Testis (tissue), 3 donors: ENCODE results near the gene NFATC3. TPM values are rescaled to one million over a fixed set of nuclear protein-coding genes. Genes with fewer than 3 reads are reported as not detected.

Source experiments
- DNase-seq: peaks from one replicate; pipeline ENCODE4 v3.0.0-alpha.2; 2019
- H3K27ac ChIP-seq, 2 donors: fragments of 200-600 bp; sonication (generic); one replicate each; pipeline ENCODE4 v1.5.1; 2019
- H3K27me3 ChIP-seq: fragments of 200-600 bp; sonication (generic); one replicate; pipeline ENCODE4 v1.5.1; 2019
- H3K36me3 ChIP-seq: fragments of 200-600 bp; sonication (generic); one replicate; pipeline ENCODE4 v1.5.1; 2017; ENCODE audit warnings: low read depth; ENCODE audit errors: missing control alignments
- H3K4me1 ChIP-seq: fragments of 200-600 bp; sonication (generic); one replicate; pipeline ENCODE4 v1.5.1; 2019
- H3K4me3 ChIP-seq, 2 donors: fragments of 200-600 bp; sonication (generic); one replicate each; pipeline ENCODE4 v1.5.1; 2017 to 2019
- H3K9me3 ChIP-seq: fragments of 200-600 bp; sonication (generic); one replicate; pipeline ENCODE4 v1.5.1; 2017
- POLR2A ChIP-seq: fragments of 450-650 bp; IDR thresholded peaks from one replicate; pipeline ENCODE4 v1.6.1; 2017; ENCODE audit warnings: antibody characterized with exemption, mild to moderate bottlenecking, moderate library complexity
- WGBS, 2 donors: methylation state at CpG; one replicate each; pipeline ENCODE4 v1.1.5; 2018; 5-methylcytosine and 5-hydroxymethylcytosine counted together
- intact Hi-C: fragments of 100-400 bp; cut with DNase I; formaldehyde crosslinking; loops from one replicate; pipeline ENCODE4 v1.15.1; 2023; ENCODE audit warnings: low total_unique reads
- polyA plus RNA-seq: library from polyadenylated mRNA; stranded (reverse); fragments of 350-450 nt; fragmentation: Illumina TruSeq; extraction: RNeasy Lipid Tissue Mini Kit (QIAGEN cat#74804); gene quantifications from one replicate; pipeline ENCODE4 v1.2.3, GENCODE V29; 2014; ENCODE audit warnings: low read depth, low replicate concordance; ENCODE audit not compliant: insufficient read depth
- total RNA-seq, 2 donors: library from RNA; depleted of rRNA; stranded (reverse); fragments of >200 nt; gene quantifications; one replicate each; pipeline ENCODE4 v1.2.3, GENCODE V29; 2016
- TF ChIP-seq, protein P1 (sequence below), 3 experiments: fragments of 450-650 bp in 2 of 3; fragments of 200-600 bp in 1 of 3; sonication (generic) in 1 of 3; IDR thresholded peaks; one replicate each; pipeline ENCODE4 v1.5.1; 2016 to 2019; ENCODE audit warnings: antibody characterized with exemption in 3 of 3, mild to moderate bottlenecking in 2 of 3, moderate library complexity in 1 of 3

NFATC3 gene
- total and polyA plus RNA-seq, 3 donors from 2014 or later = 78.0 to 115 (median 94.7) TPM

DNA sequence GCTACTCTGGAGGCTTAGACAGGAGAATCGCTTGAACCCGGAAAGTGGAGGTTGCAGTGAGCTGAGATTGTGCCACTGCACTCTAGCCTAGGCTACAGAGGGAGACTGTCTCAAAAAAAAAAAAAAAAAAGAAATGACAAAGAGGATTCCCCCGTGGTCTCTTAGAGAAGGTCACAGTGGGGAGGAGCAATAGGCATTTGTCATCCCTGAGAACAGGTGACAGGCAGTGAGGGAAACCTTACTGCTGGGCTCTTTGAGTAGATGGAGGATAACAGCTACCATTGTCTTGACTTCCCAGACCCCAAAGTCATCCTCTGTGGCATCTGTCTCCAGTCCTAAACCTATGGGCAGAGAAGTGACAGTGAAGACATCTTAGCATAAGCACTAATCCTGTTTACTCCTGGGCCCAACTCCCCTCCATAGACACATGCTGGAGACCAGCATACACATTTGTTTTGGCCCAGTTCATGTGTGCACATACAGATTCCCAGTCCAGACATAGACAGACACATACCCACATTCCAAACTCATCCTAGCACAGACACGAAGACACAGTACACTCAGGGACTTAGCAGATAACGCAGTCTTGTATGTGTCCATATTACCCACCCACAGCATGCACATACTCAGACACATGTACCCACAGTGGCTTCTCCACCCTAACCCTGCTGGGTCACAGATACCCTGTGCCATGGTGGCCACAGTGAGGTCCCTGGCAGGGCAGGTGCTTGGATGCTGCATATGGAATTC is 148.1 kb downstream of the NFATC3 start:
- 78 to 88% methylated on average over 5 of the region's 5 CpGs for whole genome bisulfite sequencing, 2 donors
- Histone ChIP-seq H3K9me3 (no peaks in the 10 kb centered on the region), H3K27ac (no peak overlapping the region), H3K36me3 (no peaks in the 10 kb centered on the region), H3K4me3 (no peak overlapping the region), H3K4me1 (peaks cover 10% of the 10 kb centered on the region), H3K27me3 (no peaks in the 10 kb centered on the region)
- TF ChIP-seq, protein P1, sequence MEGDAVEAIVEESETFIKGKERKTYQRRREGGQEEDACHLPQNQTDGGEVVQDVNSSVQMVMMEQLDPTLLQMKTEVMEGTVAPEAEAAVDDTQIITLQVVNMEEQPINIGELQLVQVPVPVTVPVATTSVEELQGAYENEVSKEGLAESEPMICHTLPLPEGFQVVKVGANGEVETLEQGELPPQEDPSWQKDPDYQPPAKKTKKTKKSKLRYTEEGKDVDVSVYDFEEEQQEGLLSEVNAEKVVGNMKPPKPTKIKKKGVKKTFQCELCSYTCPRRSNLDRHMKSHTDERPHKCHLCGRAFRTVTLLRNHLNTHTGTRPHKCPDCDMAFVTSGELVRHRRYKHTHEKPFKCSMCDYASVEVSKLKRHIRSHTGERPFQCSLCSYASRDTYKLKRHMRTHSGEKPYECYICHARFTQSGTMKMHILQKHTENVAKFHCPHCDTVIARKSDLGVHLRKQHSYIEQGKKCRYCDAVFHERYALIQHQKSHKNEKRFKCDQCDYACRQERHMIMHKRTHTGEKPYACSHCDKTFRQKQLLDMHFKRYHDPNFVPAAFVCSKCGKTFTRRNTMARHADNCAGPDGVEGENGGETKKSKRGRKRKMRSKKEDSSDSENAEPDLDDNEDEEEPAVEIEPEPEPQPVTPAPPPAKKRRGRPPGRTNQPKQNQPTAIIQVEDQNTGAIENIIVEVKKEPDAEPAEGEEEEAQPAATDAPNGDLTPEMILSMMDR (IDR thresholded peaks at IDR 0.05) = no peak
- no peak for TF ChIP-seq POLR2A
- intact Hi-C loops = loop anchor here (10.0 kb wide), 1 partner anchor 148 kb away; the partner anchor contains the start of gene NFATC3
- no peak for DNase-seq

- H3K36me3 ChIP-seq = no peaks in the 10 kb centered on the region
- H3K9me3 ChIP-seq = no peaks in the 10 kb centered on the region
- no peaks in the 10 kb centered on the region for H3K27me3 ChIP-seq
- no peak for TF ChIP-seq POLR2A
- TF ChIP-seq, protein P1 (IDR thresholded peaks at IDR 0.05) = no peak
- WGBS, 2 donors = 78 to 87% methylated on average over 8 of the region's 8 CpGs
- intact Hi-C loops = loop anchor here (10.0 kb wide), 1 partner anchor 149 kb away; the partner anchor contains the start of gene NFATC3
- no peak overlapping the region for H3K4me3 ChIP-seq
- peaks cover 10% of the 10 kb centered on the region for H3K4me1 ChIP-seq
- DNase-seq = no peak
- no peak overlapping the region for H3K27ac ChIP-seq
Measured at GRCh38 chr16:68233835-68234187, 148.6 kb downstream of the NFATC3 start.

GRCh38 chr16:68234188-68235107 is 149.3 kb downstream of the NFATC3 start:
- Histone ChIP-seq H3K27ac (no peak overlapping the region), H3K36me3 (no peaks in the 10 kb centered on the region), H3K4me1 (peaks cover 10% of the 10 kb centered on the region), H3K27me3 (no peaks in the 10 kb centered on the region), H3K9me3 (no peaks in the 10 kb centered on the region), H3K4me3 (peak overlapping the region in 1 of 2 donors; percentile 58)
- WGBS, 2 donors = 57 to 62% methylated on average over 13 of the region's 13 CpGs
- no peak for TF ChIP-seq POLR2A
- TF ChIP-seq, protein P1 (IDR thresholded peaks at IDR 0.05) = no peak
- no peak for DNase-seq
- intact Hi-C loops = loop anchor here (10.0 kb wide), 1 partner anchor 150 kb away; the partner anchor contains the start of gene NFATC3

DNA sequence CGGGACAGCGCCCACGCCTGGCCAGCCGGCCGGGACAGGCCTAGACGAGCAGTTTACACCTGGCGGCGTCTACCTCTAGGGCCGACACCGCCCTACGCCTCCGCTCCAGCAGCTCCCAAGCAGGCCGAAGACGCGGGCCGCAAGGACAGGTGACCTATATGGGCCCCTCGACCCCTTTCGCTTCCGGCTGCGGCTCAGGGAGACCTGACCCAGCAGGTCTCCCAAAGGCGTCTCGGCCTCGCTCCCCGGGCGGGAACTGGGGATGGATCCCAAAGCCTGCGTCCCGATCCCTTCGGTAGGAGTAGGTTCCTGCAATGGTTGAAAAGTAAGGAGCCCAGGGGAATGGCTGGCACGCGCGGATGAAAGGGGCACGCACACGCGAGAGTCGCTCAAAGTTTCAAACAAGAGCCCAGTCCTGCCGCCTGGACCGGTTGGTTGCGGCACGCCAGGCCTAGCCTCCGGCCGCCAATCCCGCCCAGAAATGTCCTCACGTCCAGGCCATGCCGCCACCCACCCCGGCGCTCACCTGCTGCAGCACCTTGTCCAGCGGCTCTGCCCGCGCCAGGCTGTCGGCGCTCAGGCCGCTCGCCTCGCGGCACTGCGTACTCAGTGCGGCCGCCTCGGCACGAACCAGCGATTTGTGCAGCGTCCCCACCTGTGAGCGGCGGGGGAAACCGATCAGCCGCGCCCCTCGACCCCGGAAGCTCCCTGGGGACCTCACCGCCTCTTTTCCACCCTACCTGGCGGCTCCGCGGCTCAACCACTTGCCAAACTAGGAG is 150.1 kb downstream of the NFATC3 start:
- H3K9me3 ChIP-seq = no peaks in the 10 kb centered on the region
- no peaks in the 10 kb centered on the region for H3K27me3 ChIP-seq
- peaks cover 13% of the 10 kb centered on the region for H3K4me1 ChIP-seq
- H3K4me3 ChIP-seq = peak overlapping the region; percentile 34 to 58
- TF ChIP-seq, protein P1 (IDR thresholded peaks at IDR 0.05) = no peak
- no peak for TF ChIP-seq POLR2A
- WGBS, 2 donors = 47 to 57% methylated on average over 41 to 68 of the region's 73 CpGs
- no peaks in the 10 kb centered on the region for H3K36me3 ChIP-seq
- DNase-seq = no peak
- H3K27ac ChIP-seq = no peak overlapping the region
- intact Hi-C loops = loop anchor here (10.0 kb wide), 1 partner anchor 150 kb away; the partner anchor contains the start of gene NFATC3
